Sigmoid colon (tissue), 7 donors: ENCODE data around the gene PODXL. TPM values are rescaled to one million over a fixed set of nuclear protein-coding genes. Genes with fewer than 3 reads are reported as not detected.

Experiments used
- DNase-seq: peaks from one replicate; pipeline ENCODE4 v3.0.0-alpha.2; 2019
- H3K27ac ChIP-seq, 4 donors: fragments of 200-600 bp; sonication (generic); one replicate each; pipeline ENCODE4 v1.5.1; 2016 to 2019; ENCODE audit warnings: mild to moderate bottlenecking in 1 of 4
- H3K27me3 ChIP-seq, 3 donors: fragments of 200-600 bp; sonication (generic); one replicate each; pipeline ENCODE4 v1.5.1; 2019; ENCODE audit warnings: mild to moderate bottlenecking in 1 of 3
- H3K36me3 ChIP-seq, 4 donors: fragments of 200-600 bp; sonication (generic); one replicate each; pipeline ENCODE4 v1.5.1; 2016 to 2019
- H3K4me1 ChIP-seq, 4 donors: fragments of 200-600 bp; sonication (generic); one replicate each; pipeline ENCODE4 v1.5.1; 2017 to 2019
- H3K4me3 ChIP-seq, 4 donors: fragments of 200-600 bp; sonication (generic); one replicate each; pipeline ENCODE4 v1.5.1; 2017 to 2019; ENCODE audit warnings: mild to moderate bottlenecking in 2 of 4, moderate library complexity in 1 of 4
- H3K9me3 ChIP-seq, 4 donors: fragments of 200-600 bp in 3 of 4; sonication (generic) in 3 of 4; one replicate each; pipeline versions ENCODE4 v1.5.1 to v1.6.1; 2013 to 2019
- CTCF ChIP-seq, 4 experiments: fragments of 450-650 bp in 3 of 4; fragments of 200-600 bp in 1 of 4; IDR thresholded peaks; one replicate each; pipeline ENCODE4 v1.5.1; 2016 to 2019; ENCODE audit warnings: antibody characterized with exemption in 4 of 4, mild to moderate bottlenecking in 3 of 4, moderate library complexity in 2 of 4
- EP300 ChIP-seq, 4 donors: sonication (generic); formaldehyde crosslinking; IDR thresholded peaks; one replicate each; pipeline ENCODE4 v1.6.1; 2017; ENCODE audit warnings: antibody characterized with exemption in 4 of 4
- POLR2A ChIP-seq, 2 donors: fragments of 450-650 bp; IDR thresholded peaks; one replicate each; pipeline ENCODE4 v1.6.1; 2016; ENCODE audit warnings: antibody characterized with exemption in 2 of 2, mild to moderate bottlenecking in 2 of 2, moderate library complexity in 2 of 2
- POLR2AphosphoS5 ChIP-seq, 4 donors: sonication (generic); formaldehyde crosslinking; IDR thresholded peaks; one replicate each; pipeline ENCODE4 v1.6.1; 2017; ENCODE audit warnings: antibody characterized with exemption in 4 of 4
- WGBS, 2 donors: extraction: QIAGEN DNeasy Blood & Tissue Kit; methylation state at CpG; one replicate each; pipeline ENCODE4 v1.1.7; 2013; 5-methylcytosine and 5-hydroxymethylcytosine counted together
- intact Hi-C: fragments of 100-400 bp; cut with DNase I; formaldehyde crosslinking; loops from one replicate; pipeline ENCODE4 v1.15.1; 2023
- polyA plus RNA-seq, 3 donors: library from polyadenylated mRNA; stranded (reverse); fragments of 200-250 nt; gene quantifications; one replicate each; pipeline ENCODE4 v1.2.3, GENCODE V29; 2013
- total RNA-seq, 4 donors: library from RNA; depleted of rRNA; stranded (reverse); fragments of >200 nt; gene quantifications; one replicate each; pipeline ENCODE4 v1.1.0, GENCODE V29; 2016
- donor health status: healthy with polysubstance abuse.
- donor health status: Bipolar disorder and iron deficiency.
- donor health status: healthy.

Gene PODXL
- total and polyA plus RNA-seq, 7 donors = 1.2 to 23.2 (median 15.8) TPM

- H3K36me3 ChIP-seq = no peaks in the 10 kb centered on the region
- intact Hi-C loops = loop anchor here (5.0 kb wide), 1 partner anchor 94 kb away; no protein-coding TSS in a partner anchor
- no peaks in the 10 kb centered on the region for H3K9me3 ChIP-seq
- H3K4me3 ChIP-seq = peak overlapping the region; percentile 14 to 76 (median 48)
- DNase-seq = peak; percentile 69
- peaks cover 0 to 45% (median 34%) of the 10 kb centered on the region in 4 donors for H3K4me1 ChIP-seq
- peak overlapping the region; percentile 55 to 82 (median 68) for H3K27ac ChIP-seq
- no peaks in the 10 kb centered on the region for H3K27me3 ChIP-seq
- no peak for TF ChIP-seq EP300 (IDR thresholded peaks at IDR 0.05)
- TF ChIP-seq POLR2AphosphoS5 (IDR thresholded peaks at IDR 0.05) = peak in 1 of 4 donors; percentile 8
- 2 to 6% methylated on average over 32 of the region's 32 CpGs for WGBS, 2 donors
These were observed 1.4 kb upstream of the PODXL start for GRCh38 chr7:131557652-131558385.

GRCh38 chr7:131556909-131557651 is 652 bp upstream of the PODXL start:
- TF ChIP-seq POLR2A (IDR thresholded peaks at IDR 0.05) = no peak
- intact Hi-C loops = loop anchor here (5.0 kb wide), 1 partner anchor 95 kb away; no protein-coding TSS in a partner anchor
- Histone ChIP-seq H3K36me3 (no peaks in the 10 kb centered on the region), H3K4me1 (peaks cover 0 to 49% (median 34%) of the 10 kb centered on the region in 4 donors), H3K4me3 (peak overlapping the region; percentile 36 to 81 (median 70)), H3K27ac (peak overlapping the region; percentile 67 to 82 (median 76)), H3K27me3 (no peaks in the 10 kb centered on the region), H3K9me3 (no peaks in the 10 kb centered on the region)
- DNase-seq = no peak
- WGBS, 2 donors = 1% methylated on average over 25 of the region's 25 CpGs

GRCh38 chr7:131555552-131556052 is 826 bp downstream of the PODXL start:
- Histone ChIP-seq H3K27me3 (no peaks in the 10 kb centered on the region), H3K4me3 (peak overlapping the region; percentile 65 to 81 (median 70)), H3K36me3 (no peaks in the 10 kb centered on the region), H3K9me3 (no peaks in the 10 kb centered on the region), H3K27ac (peak overlapping the region; percentile 66 to 82 (median 77)), H3K4me1 (peaks cover 0 to 64% (median 39%) of the 10 kb centered on the region in 4 donors)
- WGBS, 2 donors = 4 to 7% methylated on average over 30 of the region's 30 CpGs
- no peak for TF ChIP-seq POLR2AphosphoS5 (IDR thresholded peaks at IDR 0.05)
- no peak for TF ChIP-seq CTCF (IDR thresholded peaks at IDR 0.05)
- TF ChIP-seq EP300 (IDR thresholded peaks at IDR 0.05) = no peak
- no peak for TF ChIP-seq POLR2A (IDR thresholded peaks at IDR 0.05)
- DNase-seq = peak; percentile 65
- intact Hi-C loops = loop anchor here (5.0 kb wide), 1 partner anchor 97 kb away; no protein-coding TSS in a partner anchor

- Histone ChIP-seq H3K9me3 (no peaks in the 10 kb centered on the region), H3K4me3 (peak overlapping the region; percentile 65 to 81 (median 70)), H3K27me3 (no peaks in the 10 kb centered on the region), H3K4me1 (peaks cover 0 to 67% (median 39%) of the 10 kb centered on the region in 4 donors), H3K36me3 (no peaks in the 10 kb centered on the region), H3K27ac (peak overlapping the region; percentile 39 to 82 (median 70))
- TF ChIP-seq POLR2A (IDR thresholded peaks at IDR 0.05) (no peak), POLR2AphosphoS5 (IDR thresholded peaks at IDR 0.05) (no peak), EP300 (IDR thresholded peaks at IDR 0.05) (no peak), CTCF (IDR thresholded peaks at IDR 0.05) (no peak)
- intact Hi-C loops = loop anchor here (5.0 kb wide), 1 partner anchor 97 kb away; no protein-coding TSS in a partner anchor
- WGBS, 2 donors = 64 to 76% methylated on average over 12 of the region's 12 CpGs
- no peak for DNase-seq
These were observed 1.4 kb downstream of the PODXL start for GRCh38 chr7:131554880-131555516.

GRCh38 chr7:131553931-131554330 is 2.5 kb downstream of the PODXL start:
- 73 to 80% methylated on average over 4 of the region's 4 CpGs for WGBS, 2 donors
- no peak for DNase-seq
- Histone ChIP-seq H3K9me3 (no peaks in the 10 kb centered on the region), H3K36me3 (no peaks in the 10 kb centered on the region), H3K27me3 (no peaks in the 10 kb centered on the region), H3K4me1 (peaks cover 0 to 67% (median 39%) of the 10 kb centered on the region in 4 donors), H3K27ac (peak overlapping the region in 2 of 4 donors; percentile 6 to 82), H3K4me3 (peak overlapping the region in 1 of 4 donors; percentile 76)
- TF ChIP-seq CTCF (IDR thresholded peaks at IDR 0.05) = no peak
- no peak for TF ChIP-seq POLR2AphosphoS5 (IDR thresholded peaks at IDR 0.05)
- TF ChIP-seq EP300 (IDR thresholded peaks at IDR 0.05) = no peak
- TF ChIP-seq POLR2A (IDR thresholded peaks at IDR 0.05) = no peak
- intact Hi-C loops = no loop called here
